NCI-H446 treated with DMSO at 0.1 percent for 48 hours (cell line): ENCODE data around the gene SPTBN4.
A peak's percentile ranks its signal among the peaks of the same experiment; 100 is the strongest.
"Not testable (repeated sequence)": the region's sequence is repeated elsewhere in the genome, so short reads cannot be mapped to it uniquely, and the experiment has no call there.

Experiments used
- DNase-seq: peaks from one replicate; lab custom pipeline; 2025; lab: John Stamatoyannopoulos, UW

SPTBN4 gene

GRCh38 chr19:40507892-40508291 is 41.1 kb downstream of the SPTBN4 start:
- no peak for DNase-seq

- DNase-seq, result no peak
These were observed 42.0 kb downstream of the SPTBN4 start for GRCh38 chr19:40508739-40509260.

- no peak for DNase-seq
These were observed 43.8 kb downstream of the SPTBN4 start for GRCh38 chr19:40510526-40511115.

GRCh38 chr19:40511487-40511886 is 44.7 kb downstream of the SPTBN4 start:
- no peak for DNase-seq

GRCh38 chr19:40512110-40512472 is 45.3 kb downstream of the SPTBN4 start:
- no peak for DNase-seq

- DNase-seq, result no peak
These were observed 45.9 kb downstream of the SPTBN4 start for GRCh38 chr19:40512473-40513344.

GRCh38 chr19:40513345-40513678 is 46.5 kb downstream of the SPTBN4 start:
- DNase-seq, result no peak

- DNase-seq, result no peak
These were observed 47.0 kb downstream of the SPTBN4 start for GRCh38 chr19:40513741-40514315.

- no peak for DNase-seq
These were observed 50.4 kb downstream of the SPTBN4 start for GRCh38 chr19:40517248-40517647.

GRCh38 chr19:40519352-40520322 is 52.8 kb downstream of the SPTBN4 start:
- no peak for DNase-seq

- no peak for DNase-seq
These were observed 54.5 kb downstream of the SPTBN4 start for GRCh38 chr19:40521276-40521675.

GRCh38 chr19:40521900-40522299 is 55.1 kb downstream of the SPTBN4 start:
- DNase-seq, result not testable (repeated sequence)

- peak; percentile 40 for DNase-seq
These were observed 56.7 kb downstream of the SPTBN4 start for GRCh38 chr19:40523322-40524047.

GRCh38 chr19:40524133-40524549 is 57.3 kb downstream of the SPTBN4 start:
- no peak for DNase-seq

- no peak for DNase-seq
These were observed 57.9 kb downstream of the SPTBN4 start for GRCh38 chr19:40524655-40525054.

- no peak for DNase-seq
These were observed 58.6 kb downstream of the SPTBN4 start for GRCh38 chr19:40525234-40526051.

GRCh38 chr19:40528078-40528477 is 61.3 kb downstream of the SPTBN4 start:
- no peak for DNase-seq

GRCh38 chr19:40528533-40529092 is 61.8 kb downstream of the SPTBN4 start:
- no peak for DNase-seq

- peak; percentile 78 for DNase-seq
These were observed 62.5 kb downstream of the SPTBN4 start for GRCh38 chr19:40529093-40529954.
